Panc1 (cell line): Measurements from ENCODE around the gene RIPPLY3. TPM values are rescaled to one million over a fixed set of nuclear protein-coding genes. Genes with fewer than 3 reads are reported as not detected.

Experiments
- ATAC-seq: fragments of 200-7000 bp; cut with Tn5 transposase; 2 replicates; pipeline ENCODE4 v1.9.1; 2020; ENCODE audit warnings: mild to moderate bottlenecking, moderate library complexity
- BruUV-seq: library from RNA; stranded (reverse); fragments of 400-500 nt; replicated peaks from 2 replicates; lab custom pipeline; 2021; lab: Mats Ljungman, UMichigan
- CTCF ChIA-PET: fragments of 300-600 bp; sonication (Branson Sonifier 250); formaldehyde crosslinking; loops from one replicate; lab custom pipeline; 2022; ENCODE audit warnings: antibody characterized with exemption; lab: Charles Lee
- POLR2A ChIA-PET: fragments of 300-600 bp; sonication (Branson Sonifier 250); formaldehyde crosslinking; loops from one replicate; lab custom pipeline; 2022; ENCODE audit warnings: antibody characterized with exemption; lab: Charles Lee
- DNase-seq: peaks from one replicate; pipeline ENCODE4 v3.0.0-alpha.2; 2010; ENCODE audit warnings: low read depth, low spot score
- H3K27ac ChIP-seq: 2 replicates; pipeline ENCODE4 v1.5.1; 2011; ENCODE audit warnings: mild to moderate bottlenecking, low read length, inconsistent platforms
- H3K27me3 ChIP-seq: fragments of 200-500 bp; sonication (Bioruptor generic); 2 replicates; pipeline ENCODE4 v1.6.0; 2014; ENCODE audit warnings: low read length, inconsistent platforms; ENCODE audit not compliant: control insufficient read depth, insufficient read depth
- H3K36me3 ChIP-seq: fragments of 200-500 bp; sonication (Bioruptor generic); 2 replicates; pipeline ENCODE4 v1.5.1; 2014; ENCODE audit warnings: inconsistent platforms, mild to moderate bottlenecking, low read length, moderate library complexity; ENCODE audit not compliant: control insufficient read depth, insufficient read depth
- H3K4me1 ChIP-seq: 2 replicates; pipeline ENCODE4 v1.5.1; 2011; ENCODE audit warnings: inconsistent platforms, mild to moderate bottlenecking, low read length, moderate library complexity; ENCODE audit not compliant: control insufficient read depth, insufficient read depth
- H3K4me3 ChIP-seq, 2 experiments: 2 replicates each; pipeline ENCODE4 v1.5.1; 2011 to 2012; ENCODE audit warnings: low read depth in 2 of 2, low read length in 2 of 2, mild to moderate bottlenecking in 2 of 2, inconsistent platforms in 1 of 2, moderate library complexity in 1 of 2
- H3K9me3 ChIP-seq: fragments of 200-500 bp; sonication (Bioruptor generic); 2 replicates; pipeline ENCODE4 v1.5.1; 2014; ENCODE audit warnings: low read depth, mild to moderate bottlenecking, inconsistent platforms, low read length, moderate library complexity; ENCODE audit not compliant: control insufficient read depth, insufficient read depth
- POLR2AphosphoS5 ChIP-seq: IDR thresholded peaks from 2 replicates; pipeline ENCODE4 v1.6.1; 2012; ENCODE audit warnings: mild to moderate bottlenecking, low read depth, low read length, moderate library complexity
- REST ChIP-seq, 2 experiments: IDR thresholded peaks; 2 replicates each; pipeline ENCODE4 v1.6.1; 2011 to 2012; ENCODE audit warnings: low read depth in 2 of 2, control low read depth in 1 of 2, low read length in 1 of 2, mild to moderate bottlenecking in 1 of 2, moderate library complexity in 1 of 2; ENCODE audit not compliant: insufficient read depth in 1 of 2
- SIN3A ChIP-seq: IDR thresholded peaks from 2 replicates; pipeline ENCODE4 v1.6.1; 2012; ENCODE audit warnings: low read depth, mild to moderate bottlenecking, low read length, moderate library complexity, borderline replicate concordance; ENCODE audit not compliant: insufficient read depth
- TCF7L2 ChIP-seq: IDR thresholded peaks from 2 replicates; pipeline ENCODE4 v1.6.1; 2011; ENCODE audit warnings: mild to moderate bottlenecking, low read depth, low read length, inconsistent platforms
- in situ Hi-C: cut with HindIII; loops from 2 replicates; pipeline ENCODE4 v1.10.0; 2016; ENCODE audit warnings: low sequenced_read_pairs, low pct_unique_long_range_greater_than_20kb
- intact Hi-C: fragments of 100-400 bp; cut with micrococcal nuclease; formaldehyde crosslinking; loops from one replicate; pipeline ENCODE4 v1.10.0; 2022; ENCODE audit not compliant: unreplicated experiment
- total RNA-seq: library from RNA; stranded (reverse); gene quantifications from one replicate; pipeline ENCODE4 v1.2.1, GENCODE V29; 2021; ENCODE audit not compliant: unreplicated experiment
- TF ChIP-seq, protein P1 (sequence below): fragments of 450-650 bp; IDR thresholded peaks from 2 replicates; pipeline ENCODE4 v1.5.1; 2017; ENCODE audit warnings: mild to moderate bottlenecking

The RIPPLY3 gene
- total RNA-seq, 1 experiment from 2014 or later, result 1.2 TPM

DNA sequence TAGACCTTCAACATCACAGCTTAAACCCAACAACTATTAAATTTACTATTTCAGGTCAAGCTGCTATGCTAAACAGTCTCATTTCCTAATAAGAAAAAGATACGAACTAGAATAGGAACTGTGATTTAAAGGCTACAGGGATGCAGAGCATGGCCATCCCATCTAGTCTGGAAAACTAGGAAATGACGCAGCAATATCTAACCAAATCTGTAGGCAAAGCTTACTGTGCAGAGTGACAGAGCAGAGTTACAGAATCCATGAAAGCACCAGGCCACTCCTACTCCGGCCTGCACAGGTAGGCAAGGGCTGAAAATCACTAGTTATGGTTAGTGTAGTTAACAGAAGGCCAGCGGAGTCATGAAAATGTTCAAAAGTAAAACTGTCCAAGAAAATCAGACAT, 42.1 kb upstream of the RIPPLY3 start:
- BruUV-seq, result no TSS peak
- Histone ChIP-seq H3K27me3 (no peaks in the 10 kb centered on the region), H3K27ac (no peak overlapping the region), H3K9me3 (no peaks in the 10 kb centered on the region), H3K4me3 (no peak overlapping the region), H3K4me1 (peaks cover 11% of the 10 kb centered on the region), H3K36me3 (no peaks in the 10 kb centered on the region)
- intact Hi-C loops (no loop called here), in situ Hi-C loops (no loop called here)
- DNase-seq (no peak), ATAC-seq (no peak)
- TF ChIP-seq SIN3A (no peak), POLR2AphosphoS5 (no peak), REST (IDR thresholded peaks at IDR 0.05; ENCODE audit: insufficient read depth in 1 of 2, low read depth in 2 of 2, low read length in 1 of 2) (no peak), TCF7L2 (no peak)
- TF ChIP-seq, protein P1, sequence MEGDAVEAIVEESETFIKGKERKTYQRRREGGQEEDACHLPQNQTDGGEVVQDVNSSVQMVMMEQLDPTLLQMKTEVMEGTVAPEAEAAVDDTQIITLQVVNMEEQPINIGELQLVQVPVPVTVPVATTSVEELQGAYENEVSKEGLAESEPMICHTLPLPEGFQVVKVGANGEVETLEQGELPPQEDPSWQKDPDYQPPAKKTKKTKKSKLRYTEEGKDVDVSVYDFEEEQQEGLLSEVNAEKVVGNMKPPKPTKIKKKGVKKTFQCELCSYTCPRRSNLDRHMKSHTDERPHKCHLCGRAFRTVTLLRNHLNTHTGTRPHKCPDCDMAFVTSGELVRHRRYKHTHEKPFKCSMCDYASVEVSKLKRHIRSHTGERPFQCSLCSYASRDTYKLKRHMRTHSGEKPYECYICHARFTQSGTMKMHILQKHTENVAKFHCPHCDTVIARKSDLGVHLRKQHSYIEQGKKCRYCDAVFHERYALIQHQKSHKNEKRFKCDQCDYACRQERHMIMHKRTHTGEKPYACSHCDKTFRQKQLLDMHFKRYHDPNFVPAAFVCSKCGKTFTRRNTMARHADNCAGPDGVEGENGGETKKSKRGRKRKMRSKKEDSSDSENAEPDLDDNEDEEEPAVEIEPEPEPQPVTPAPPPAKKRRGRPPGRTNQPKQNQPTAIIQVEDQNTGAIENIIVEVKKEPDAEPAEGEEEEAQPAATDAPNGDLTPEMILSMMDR, result no peak
- CTCF ChIA-PET, result no interaction called here
- POLR2A ChIA-PET, result no interaction called here

DNA sequence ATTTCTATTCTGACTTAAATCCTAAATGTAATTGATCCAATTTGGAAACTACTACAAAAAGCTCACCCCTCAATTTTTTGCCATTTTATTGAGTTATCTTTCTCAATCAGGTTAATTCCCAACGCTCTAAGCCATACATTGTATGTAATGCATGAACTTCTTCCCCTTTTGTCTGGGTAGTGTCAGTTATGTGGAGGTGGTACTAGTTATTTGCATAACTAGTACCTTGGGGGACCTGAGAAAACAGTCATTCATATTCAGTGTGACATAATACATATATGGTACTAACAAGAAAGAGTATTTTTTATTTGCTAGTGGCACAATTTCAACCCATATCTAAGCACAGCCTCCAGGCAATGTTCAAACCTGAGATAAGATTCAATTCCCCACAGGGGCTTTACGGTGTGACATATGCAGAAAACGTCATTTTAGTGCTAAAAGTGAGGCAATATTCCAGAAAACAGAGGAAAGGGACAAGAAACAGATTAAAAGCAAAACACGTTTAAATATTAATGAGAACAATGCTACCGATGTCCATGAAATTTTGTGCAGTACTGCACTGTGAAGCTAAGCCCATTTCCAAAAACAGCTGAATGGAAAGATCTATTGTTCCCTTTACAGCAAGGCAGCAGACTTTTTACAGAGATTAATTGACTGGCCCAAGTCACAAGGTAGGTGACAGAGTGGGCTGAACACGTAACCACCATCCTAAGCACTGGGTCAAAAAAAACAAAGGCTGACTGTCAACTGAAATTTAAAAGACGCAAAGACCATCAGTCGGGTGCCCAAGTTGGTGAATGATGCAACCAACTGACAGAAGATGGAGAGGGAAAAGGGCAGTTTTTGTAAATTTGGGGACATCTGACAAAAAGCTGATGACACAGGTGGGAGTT, 41.4 kb upstream of the RIPPLY3 start:
- Histone ChIP-seq H3K4me1 (peaks cover 11% of the 10 kb centered on the region), H3K4me3 (peak overlapping the region; percentile 58 to 64), H3K27me3 (no peaks in the 10 kb centered on the region), H3K9me3 (no peaks in the 10 kb centered on the region), H3K36me3 (no peaks in the 10 kb centered on the region), H3K27ac (peak overlapping the region; percentile 51)
- ATAC-seq, result no peak
- DNase-seq, result no peak
- in situ Hi-C loops (no loop called here), intact Hi-C loops (no loop called here)
- TF ChIP-seq TCF7L2, result no peak
- TF ChIP-seq, protein P1, result no peak
- no peak for TF ChIP-seq SIN3A
- BruUV-seq, result TSS peak; percentile 77
- ChIA-PET POLR2A (interaction anchor here (0.6 kb wide), 2 partner anchors 57 to 117 kb away, joined by 3 to 4 read pairs; no protein-coding TSS in a partner anchor), CTCF (interaction anchor here (0.7 to 1.1 kb wide), 2 partner anchors 17 to 19 kb away, joined by 3 to 11 read pairs; no protein-coding TSS in a partner anchor)
